Vagina (tissue), 2 donors: Measurements from ENCODE around the gene PER2.

Experiments
- CTCF ChIP-seq, 3 experiments: fragments of 450-650 bp in 2 of 3; fragments of 200-600 bp in 1 of 3; sonication (generic) in 1 of 3; IDR thresholded peaks; one replicate each; pipeline ENCODE4 v1.5.1; 2017 to 2019; ENCODE audit warnings: antibody characterized with exemption in 3 of 3, mild to moderate bottlenecking in 2 of 3, moderate library complexity in 2 of 3
- POLR2A ChIP-seq, 2 donors: fragments of 450-650 bp; IDR thresholded peaks; one replicate each; pipeline ENCODE4 v1.6.1; 2017; ENCODE audit warnings: antibody characterized with exemption in 2 of 2, mild to moderate bottlenecking in 2 of 2, moderate library complexity in 2 of 2

- no peak for TF ChIP-seq CTCF (IDR thresholded peaks at IDR 0.05)
- TF ChIP-seq POLR2A (IDR thresholded peaks at IDR 0.05) = no peak
These were observed 3.3 kb upstream of the PER2 start for GRCh38 chr2:238291550-238292281.
